ENCODE measurements around the gene RAB37. TPM values are rescaled to one million over a fixed set of nuclear protein-coding genes. Genes with fewer than 3 reads are reported as not detected.

Gene RAB37
- total RNA-seq, 2 donors from 2014 or later: 0.89 to 0.90 TPM

- Histone ChIP-seq H3K27me3 (no peaks in the 10 kb centered on the region), H3K27ac (no peak overlapping the region), H3K4me3 (no peak overlapping the region), H3K36me3 (peaks cover 8% of the 10 kb centered on the region), H3K4me1 (peaks cover 0 to 40% of the 10 kb centered on the region in 2 donors), H3K9me3 (no peaks in the 10 kb centered on the region)
- no peak for DNase-seq (ENCODE audit: low spot score)
- no peak for TF ChIP-seq CTCF (IDR thresholded peaks at IDR 0.05)
Measured at GRCh38 chr17:74777901-74778515, 41.0 kb downstream of the RAB37 start.

- peaks cover 0 to 33% of the 10 kb centered on the region in 2 donors for H3K4me1 ChIP-seq
- TF ChIP-seq CTCF (IDR thresholded peaks at IDR 0.05): no peak
- H3K9me3 ChIP-seq: no peaks in the 10 kb centered on the region
- no peaks in the 10 kb centered on the region for H3K27me3 ChIP-seq
- no peak overlapping the region for H3K4me3 ChIP-seq
- no peak overlapping the region for H3K27ac ChIP-seq
- no peak for DNase-seq (ENCODE audit: low spot score)
- H3K36me3 ChIP-seq: no peaks in the 10 kb centered on the region
Measured at GRCh38 chr17:74778960-74779359, 41.9 kb downstream of the RAB37 start.

DNA sequence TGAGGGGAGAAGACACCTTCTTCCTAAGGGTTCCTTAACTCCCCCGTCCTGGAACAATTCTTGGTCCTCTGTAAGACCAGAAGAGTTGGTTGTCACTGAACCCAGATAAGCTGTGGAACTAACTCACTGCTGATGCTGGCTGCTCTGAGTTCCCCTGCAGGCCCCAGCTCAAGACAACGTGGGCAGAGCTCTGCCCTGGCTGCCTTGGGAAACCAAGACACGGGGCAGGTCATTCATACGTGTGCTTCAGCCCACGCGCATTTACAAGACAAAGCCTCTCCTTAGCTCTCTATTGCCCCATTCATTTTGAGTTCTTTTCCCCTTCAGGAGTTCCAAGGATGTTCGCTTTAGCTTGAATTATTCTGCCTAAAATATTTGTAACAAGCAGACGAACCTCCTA, 42.4 kb downstream of the RAB37 start:
- H3K36me3 ChIP-seq: no peaks in the 10 kb centered on the region
- peaks cover 0 to 29% of the 10 kb centered on the region in 2 donors for H3K4me1 ChIP-seq
- no peak overlapping the region for H3K4me3 ChIP-seq
- H3K27ac ChIP-seq: peak overlapping the region in 1 of 2 donors; percentile 3
- H3K27me3 ChIP-seq: no peaks in the 10 kb centered on the region
- no peaks in the 10 kb centered on the region for H3K9me3 ChIP-seq
- DNase-seq (ENCODE audit: low spot score): no peak
- no peak for TF ChIP-seq CTCF (IDR thresholded peaks at IDR 0.05)

DNA sequence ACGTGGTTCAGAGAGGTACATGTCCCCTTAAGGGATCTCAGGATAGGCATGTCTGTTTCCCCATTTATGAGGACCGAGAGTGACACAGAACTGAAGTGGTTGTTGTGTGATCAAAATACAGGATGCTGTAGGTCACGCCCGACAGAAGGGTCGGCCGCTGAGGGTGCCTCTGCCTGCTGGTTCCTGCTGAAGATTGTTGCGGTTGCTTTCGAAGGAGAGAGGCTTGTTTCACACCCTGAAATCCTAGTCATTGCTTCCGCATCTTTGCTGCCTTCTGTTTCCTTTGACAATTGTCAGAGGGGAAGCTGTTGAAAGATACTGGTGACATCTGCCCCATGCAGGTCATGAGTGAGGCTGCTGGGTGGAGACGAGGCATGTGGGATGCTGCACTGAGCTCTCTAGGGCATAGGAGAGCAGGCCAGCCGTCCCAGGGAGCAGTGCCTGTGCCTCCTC, 42.9 kb downstream of the RAB37 start:
- no peak overlapping the region for H3K4me3 ChIP-seq
- H3K27me3 ChIP-seq: no peaks in the 10 kb centered on the region
- no peaks in the 10 kb centered on the region for H3K36me3 ChIP-seq
- DNase-seq (ENCODE audit: low spot score): peak; percentile 78
- no peaks in the 10 kb centered on the region for H3K9me3 ChIP-seq
- peak overlapping the region in 1 of 2 donors; percentile 3 for H3K27ac ChIP-seq
- TF ChIP-seq CTCF (IDR thresholded peaks at IDR 0.05): no peak
- peaks cover 0 to 24% of the 10 kb centered on the region in 2 donors for H3K4me1 ChIP-seq

GRCh38 chr17:74780443-74781238, 43.6 kb downstream of the RAB37 start:
- peak in 1 of 2 donors; percentile 33 for TF ChIP-seq CTCF (IDR thresholded peaks at IDR 0.05)
- no peak overlapping the region for H3K4me3 ChIP-seq
- no peaks in the 10 kb centered on the region for H3K27me3 ChIP-seq
- peaks cover 0 to 17% of the 10 kb centered on the region in 2 donors for H3K4me1 ChIP-seq
- DNase-seq (ENCODE audit: low spot score): no peak
- no peaks in the 10 kb centered on the region for H3K9me3 ChIP-seq
- H3K27ac ChIP-seq: no peak overlapping the region
- no peaks in the 10 kb centered on the region for H3K36me3 ChIP-seq
